Stomach (tissue), 9 donors: Measurements from ENCODE around the gene TTLL11. TPM values are rescaled to one million over a fixed set of nuclear protein-coding genes. Genes with fewer than 3 reads are reported as not detected.

Experiments used
- DNase-seq, 2 donors: peaks; one replicate each; pipeline versions ENCODE4 v3.0.0 to v3.0.0-alpha.2; 2013 to 2019
- H3K27ac ChIP-seq, 5 donors: fragments of 200-600 bp in 4 of 5; sonication (generic) in 4 of 5; one replicate each; pipeline ENCODE4 v1.5.1; 2013 to 2019; ENCODE audit warnings: mild to moderate bottlenecking in 1 of 5, moderate library complexity in 1 of 5
- H3K27me3 ChIP-seq, 3 donors: fragments of 200-600 bp; sonication (generic); one replicate each; pipeline ENCODE4 v1.5.1; 2017 to 2019; ENCODE audit warnings: mixed run types in 1 of 3
- H3K36me3 ChIP-seq, 4 donors: fragments of 200-600 bp; sonication (generic); 1 replicate in 3 of 4; 2 replicates in 1 of 4; pipeline ENCODE4 v1.5.1; 2016 to 2019
- H3K4me1 ChIP-seq, 4 donors: fragments of 200-600 bp; sonication (generic); one replicate each; pipeline ENCODE4 v1.5.1; 2016 to 2019
- H3K4me3 ChIP-seq, 4 donors: fragments of 200-600 bp; sonication (generic) in 3 of 4; one replicate each; pipeline ENCODE4 v1.5.1; 2016 to 2019; ENCODE audit warnings: mild to moderate bottlenecking in 1 of 4
- H3K9me3 ChIP-seq, 4 donors: fragments of 200-600 bp; sonication (generic); one replicate each; pipeline ENCODE4 v1.5.1; 2016 to 2019
- CTCF ChIP-seq, 7 experiments: fragments of 450-650 bp in 4 of 7; fragments of 200-600 bp in 3 of 7; sonication (generic) in 3 of 7; IDR thresholded peaks; one replicate each; pipeline ENCODE4 v1.5.1; 2016 to 2019; ENCODE audit warnings: antibody characterized with exemption in 7 of 7, control low read depth in 2 of 7, mild to moderate bottlenecking in 1 of 7
- EP300 ChIP-seq: sonication (generic); formaldehyde crosslinking; IDR thresholded peaks from one replicate; pipeline ENCODE4 v1.6.1; 2017; ENCODE audit warnings: antibody characterized with exemption
- POLR2A ChIP-seq, 4 donors: fragments of 450-650 bp; IDR thresholded peaks; one replicate each; pipeline ENCODE4 v1.6.1; 2016; ENCODE audit warnings: antibody characterized with exemption in 4 of 4, control low read depth in 2 of 4, mild to moderate bottlenecking in 1 of 4, moderate library complexity in 1 of 4
- POLR2AphosphoS5 ChIP-seq, 3 donors: sonication (generic); formaldehyde crosslinking; IDR thresholded peaks; one replicate each; pipeline ENCODE4 v1.6.1; 2016; ENCODE audit warnings: antibody characterized with exemption in 3 of 3
- WGBS, 5 donors: extraction: QIAGEN DNeasy Blood & Tissue Kit in 3 of 5; methylation state at CpG; one replicate each; pipeline versions ENCODE4 v1.1.5 to v1.1.7; 2013 to 2018; 5-methylcytosine and 5-hydroxymethylcytosine counted together
- intact Hi-C: fragments of 100-400 bp; cut with DNase I; formaldehyde crosslinking; loops from one replicate; pipeline ENCODE4 v1.15.1; 2023; ENCODE audit warnings: low total_unique reads
- polyA plus RNA-seq, 3 donors: library from polyadenylated mRNA; stranded (reverse); fragments of 200-250 nt; gene quantifications; one replicate each; pipeline ENCODE4 v1.2.3, GENCODE V29; 2013
- total RNA-seq, 5 donors: library from RNA; depleted of rRNA; stranded (reverse); fragments of >200 nt; gene quantifications; one replicate each; pipeline versions ENCODE4 v1.1.0 to v1.2.3, GENCODE V29; 2014 to 2016
- donor health status: healthy with polysubstance abuse.
- donor health status: Bipolar disorder and iron deficiency.
- donor health status: healthy.

TTLL11 gene
- total and polyA plus RNA-seq, 8 donors, result 3.6 to 18.2 (median 9.4) TPM

- no peaks in the 10 kb centered on the region for H3K36me3 ChIP-seq
- no peak overlapping the region for H3K4me3 ChIP-seq
- peaks cover 0 to 1% (median 0%) of the 10 kb centered on the region in 4 donors for H3K4me1 ChIP-seq
- 75 to 82% (median 76%) methylated on average over 8 of the region's 8 CpGs for WGBS, 5 donors
- no peaks in the 10 kb centered on the region for H3K27me3 ChIP-seq
- no peak overlapping the region for H3K27ac ChIP-seq
- no peak for DNase-seq
- no peak for TF ChIP-seq POLR2A (IDR thresholded peaks at IDR 0.05)
- no peak for TF ChIP-seq CTCF (IDR thresholded peaks at IDR 0.05)
- no peak for TF ChIP-seq EP300
- TF ChIP-seq POLR2AphosphoS5 (IDR thresholded peaks at IDR 0.05), result no peak
- intact Hi-C loops, result no loop called here
- H3K9me3 ChIP-seq, result no peaks in the 10 kb centered on the region
These were observed 129.5 kb downstream of the TTLL11 start for GRCh38 chr9:121963528-121963995.

- TF ChIP-seq POLR2A (IDR thresholded peaks at IDR 0.05) (no peak), EP300 (no peak), POLR2AphosphoS5 (IDR thresholded peaks at IDR 0.05) (no peak), CTCF (IDR thresholded peaks at IDR 0.05) (no peak)
- Histone ChIP-seq H3K9me3 (no peaks in the 10 kb centered on the region), H3K27ac (no peak overlapping the region), H3K4me3 (no peak overlapping the region), H3K36me3 (no peaks in the 10 kb centered on the region), H3K27me3 (no peaks in the 10 kb centered on the region), H3K4me1 (peaks cover 0 to 6% (median 0%) of the 10 kb centered on the region in 4 donors)
- intact Hi-C loops, result no loop called here
- no peak for DNase-seq
- 95 to 100% (median 96%) methylated on average over 1 of the region's 1 CpG for WGBS, 5 donors
These were observed 130.7 kb downstream of the TTLL11 start for GRCh38 chr9:121962421-121962820.

GRCh38 chr9:121960665-121961064 lies 132.4 kb downstream of the TTLL11 start:
- no peaks in the 10 kb centered on the region for H3K27me3 ChIP-seq
- peaks cover 0 to 6% (median 0%) of the 10 kb centered on the region in 4 donors for H3K4me1 ChIP-seq
- no peaks in the 10 kb centered on the region for H3K36me3 ChIP-seq
- intact Hi-C loops, result no loop called here
- TF ChIP-seq CTCF (IDR thresholded peaks at IDR 0.05), result no peak
- no peak for TF ChIP-seq POLR2AphosphoS5 (IDR thresholded peaks at IDR 0.05)
- TF ChIP-seq POLR2A (IDR thresholded peaks at IDR 0.05), result no peak
- TF ChIP-seq EP300, result no peak
- 88 to 97% (median 96%) methylated on average over 7 of the region's 7 CpGs for WGBS, 5 donors
- H3K9me3 ChIP-seq, result no peaks in the 10 kb centered on the region
- H3K27ac ChIP-seq, result no peak overlapping the region
- H3K4me3 ChIP-seq, result no peak overlapping the region
- DNase-seq, result no peak

GRCh38 chr9:121958530-121958929 lies 134.6 kb downstream of the TTLL11 start:
- H3K36me3 ChIP-seq, result no peaks in the 10 kb centered on the region
- H3K27me3 ChIP-seq, result no peaks in the 10 kb centered on the region
- no peak for DNase-seq
- peaks cover 0 to 10% (median 3%) of the 10 kb centered on the region in 4 donors for H3K4me1 ChIP-seq
- no peaks in the 10 kb centered on the region for H3K9me3 ChIP-seq
- H3K4me3 ChIP-seq, result no peak overlapping the region
- no peak overlapping the region for H3K27ac ChIP-seq
- TF ChIP-seq POLR2A (IDR thresholded peaks at IDR 0.05) (no peak), POLR2AphosphoS5 (IDR thresholded peaks at IDR 0.05) (no peak), CTCF (IDR thresholded peaks at IDR 0.05) (no peak), EP300 (no peak)
- WGBS, 5 donors, result 72 to 81% (median 77%) methylated on average over 4 of the region's 4 CpGs
- intact Hi-C loops, result no loop called here
